Measurements from ENCODE around the gene KRT82. TPM values are rescaled to one million over a fixed set of nuclear protein-coding genes. Genes with fewer than 3 reads are reported as not detected.

KRT82 gene
- total and polyA plus RNA-seq, 2 of the 8 experiments (the other 6 are each of a cell fraction or from before 2014, with no cell fraction given) = not detected

GRCh38 chr12:52364901-52365489 lies 41.1 kb downstream of the KRT82 start:
- Histone ChIP-seq H2BK120ac (replicated peaks; ENCODE audit: low read depth, low read length) (no peak overlapping the region), H2AK5ac (ENCODE audit: low read depth, low read length) (no peak overlapping the region), H3K23me2 (ENCODE audit: low read depth, low read length) (no peaks in the 10 kb centered on the region), H3K18ac (ENCODE audit: extremely low read depth, low read length) (no peak overlapping the region), H2BK12ac (ENCODE audit: low read depth, low read length) (no peak overlapping the region), H3K14ac (ENCODE audit: insufficient read length) (no peak overlapping the region), H2BK20ac (ENCODE audit: low read length) (no peak overlapping the region), H3K9ac (replicated peaks in 1 of 4; ENCODE audit: extremely low read depth in 1 of 4, low read depth in 3 of 4, low read length in 3 of 4) (no peak overlapping the region), H4K20me1 (replicated peaks in 1 of 2; ENCODE audit: control insufficient read depth in 1 of 2, insufficient read depth in 2 of 2, low read length in 2 of 2) (peaks cover 0 to 2% of the 10 kb centered on the region in 2 experiments), H3K79me1 (ENCODE audit: low read depth, low read length) (no peaks in the 10 kb centered on the region), H4K8ac (ENCODE audit: extremely low read depth, insufficient read depth, low read length) (no peak overlapping the region), H2AFZ (ENCODE audit: low read length) (no peak overlapping the region), H3K4ac (replicated peaks; ENCODE audit: insufficient read length, low read depth, low read length) (no peak overlapping the region), H3K4me3 (ENCODE audit: extremely low read depth in 1 of 4, insufficient read depth in 2 of 4, low read depth in 3 of 4, low read length in 4 of 4) (no peak overlapping the region), H3K79me2 (ENCODE audit: control insufficient read depth in 1 of 2, insufficient read depth in 2 of 2, low read length in 2 of 2) (no peaks in the 10 kb centered on the region), H4K91ac (replicated peaks; ENCODE audit: insufficient read length, low read length) (no peak overlapping the region), H3K56ac (replicated peaks; ENCODE audit: insufficient read length, low read depth, low read length) (no peak overlapping the region), H4K5ac (ENCODE audit: insufficient read length, low read depth, low read length) (no peak overlapping the region), H3K36me3 (ENCODE audit: control insufficient read depth in 2 of 4, insufficient read depth in 4 of 4, low read length in 3 of 4) (no peaks in the 10 kb centered on the region), H3K4me2 (ENCODE audit: insufficient read depth in 1 of 2, low read depth in 2 of 2, low read length in 2 of 2) (no peak overlapping the region), H3K27ac (ENCODE audit: low read depth, low read length) (no peak overlapping the region), H2BK5ac (ENCODE audit: low read depth, low read length) (no peak overlapping the region), H3K27me3 (replicated peaks in 1 of 4; ENCODE audit: control insufficient read depth in 3 of 4, extremely low read depth in 1 of 4, insufficient read depth in 3 of 4, low read length in 3 of 4) (no peaks in the 10 kb centered on the region), H3K9me3 (ENCODE audit: insufficient read depth in 2 of 2, low read depth in 1 of 2, low read length in 1 of 2) (no peaks in the 10 kb centered on the region), H2BK15ac (ENCODE audit: low read length) (no peak overlapping the region), H3K4me1 (replicated peaks in 1 of 4; ENCODE audit: control insufficient read depth in 3 of 4, insufficient read depth in 4 of 4, low read length in 3 of 4) (no peaks in the 10 kb centered on the region), H3K23ac (ENCODE audit: insufficient read length) (no peak overlapping the region)
- POLR2A ChIA-PET (ENCODE audit: partially characterized antibody) = no interaction called here
- no peak for FAIRE-seq
- CTCF ChIA-PET (ENCODE audit: partially characterized antibody) = interaction anchor here (0.7 to 6.7 kb wide), 22 partner anchors 7 to 515 kb away, joined by 3 to 88 read pairs (median 4); no protein-coding TSS in a partner anchor
- TF ChIP-seq SAP30 (IDR thresholded peaks at IDR 0.05; ENCODE audit: insufficient read depth, insufficient replicate concordance, low read length) (no peak), USF2 (IDR thresholded peaks at IDR 0.05; ENCODE audit: low read length) (no peak), JUN (IDR thresholded peaks at IDR 0.05; ENCODE audit: low read depth, low read length) (no peak), KDM4A (IDR thresholded peaks at IDR 0.05; ENCODE audit: low read depth, low read length, severe bottlenecking) (no peak), RFX5 (IDR thresholded peaks at IDR 0.05; ENCODE audit: borderline replicate concordance, low read depth, low read length) (no peak), SP1 (IDR thresholded peaks at IDR 0.05; ENCODE audit: low read depth, low read length) (no peak), ZNF274 (IDR thresholded peaks at IDR 0.05; ENCODE audit: borderline replicate concordance, extremely low read depth, low read length) (no peak), HDAC2 (IDR thresholded peaks at IDR 0.05; ENCODE audit: borderline replicate concordance in 1 of 2, low read depth in 2 of 2, low read length in 2 of 2) (no peak)
- WGBS, 2 experiments (ENCODE audit: extremely low coverage in 1 of 2, insufficient coverage in 1 of 2, insufficient read length in 1 of 2, insufficient replicate concordance in 2 of 2, low coverage in 1 of 2, low lambda C conversion rate in 2 of 2, missing lambda C conversion rate in 1 of 2) = 88% methylated on average over 13 of the region's 14 CpGs; no CpG with 5 or more reads in 1 of the 2 experiments
- DNase-seq (ENCODE audit: low read depth in 1 of 2, low spot score in 2 of 2) = no peak
